Activated CD8-positive, alpha-beta memory T cell treated with anti-CD3 and anti-CD28 coated beads for 1 hour (primary cell): ENCODE measurements around the gene PCSK7.
A peak's percentile ranks its signal among the peaks of the same experiment; 100 is the strongest.
"Not testable (repeated sequence)": the region's sequence is repeated elsewhere in the genome, so short reads cannot be mapped to it uniquely, and the experiment has no call there.

Experiments used
- DNase-seq, 2 donors: peaks; one replicate each; pipeline ENCODE4 v3.0.0-alpha.2; 2020; ENCODE audit warnings: low read depth in 1 of 2; ENCODE audit errors: extremely low read depth in 1 of 2

Gene PCSK7

GRCh38 chr11:117186431-117186761 lies 45.5 kb downstream of the PCSK7 start:
- DNase-seq: no peak

GRCh38 chr11:117185736-117186430 lies 46.0 kb downstream of the PCSK7 start:
- no peak for DNase-seq

- DNase-seq: no peak
Observed at GRCh38 chr11:117183724-117184349, 48.0 kb downstream of the PCSK7 start.

- DNase-seq: not testable (repeated sequence)
Observed at GRCh38 chr11:117183178-117183577, 48.7 kb downstream of the PCSK7 start.

GRCh38 chr11:117182551-117182935 lies 49.3 kb downstream of the PCSK7 start:
- no peak for DNase-seq

- DNase-seq: no peak
Observed at GRCh38 chr11:117181586-117182550, 50.0 kb downstream of the PCSK7 start.

GRCh38 chr11:117180661-117181585 lies 51.0 kb downstream of the PCSK7 start:
- peak in 1 of 2 donors; percentile 14 for DNase-seq

- no peak for DNase-seq
Observed at GRCh38 chr11:117180020-117180419, 51.9 kb downstream of the PCSK7 start.

GRCh38 chr11:117179048-117179999 lies 52.5 kb downstream of the PCSK7 start:
- DNase-seq: peak in 1 of 2 donors; percentile 37

- DNase-seq: peak; percentile 68 to 84
Observed at GRCh38 chr11:117178210-117179034, 53.5 kb downstream of the PCSK7 start, which contains the start of gene SIDT2. Gene SIDT2 (plus strand): TSS chr11:117178743. CDS start chr11:117179264, 521 bp downstream.

- no peak for DNase-seq
Observed at GRCh38 chr11:117177534-117178209, 54.2 kb downstream of the PCSK7 start.

- DNase-seq: no peak
Observed at GRCh38 chr11:117176186-117176585, 55.7 kb downstream of the PCSK7 start.

GRCh38 chr11:117175781-117176180 lies 56.1 kb downstream of the PCSK7 start:
- DNase-seq: no peak

GRCh38 chr11:117175104-117175503 lies 56.8 kb downstream of the PCSK7 start:
- DNase-seq: no peak

GRCh38 chr11:117172724-117173421 lies 59.0 kb downstream of the PCSK7 start:
- DNase-seq: no peak

- DNase-seq: no peak
Observed at GRCh38 chr11:117171404-117172061, 60.3 kb downstream of the PCSK7 start.

GRCh38 chr11:117171007-117171403 lies 60.9 kb downstream of the PCSK7 start:
- no peak for DNase-seq
